ENCODE measurements around the gene CDV3. TPM values are rescaled to one million over a fixed set of nuclear protein-coding genes. Genes with fewer than 3 reads are reported as not detected.

Gene CDV3
- polyA plus RNA-seq, 3 donors = 129 to 158 (median 142) TPM

Other genes with a start within 250 kb of the CDV3 start
- under 1 TPM in 1 of 3 donors, not detected in 2; 0.32 TPM for gene BFSP2, start 173.6 kb upstream of the CDV3 start, polyA plus RNA-seq (ENCODE audit: insufficient read length in 3 of 3)
- gene TOPBP1, start 88.3 kb downstream of the CDV3 start, polyA plus RNA-seq (ENCODE audit: insufficient read length in 3 of 3) = 10 to 100 TPM; 41.1 to 52.7 (median 43.5) TPM
- gene TF, start 172.7 kb downstream of the CDV3 start, polyA plus RNA-seq (ENCODE audit: insufficient read length in 3 of 3) = 1 to 10 TPM; 6.9 to 10.0 (median 9.1) TPM
- 10 to 100 TPM; 48.8 to 56.5 (median 52.7) TPM for gene SRPRB, start 232.1 kb downstream of the CDV3 start, polyA plus RNA-seq (ENCODE audit: insufficient read length in 3 of 3)

Measured in renal cortex interstitium (tissue), 3 donors.